MCF 10A (cell line): Measurements from ENCODE around the gene TPM1. TPM values are rescaled to one million over a fixed set of nuclear protein-coding genes. Genes with fewer than 3 reads are reported as not detected.
"Not testable (repeated sequence)": the region's sequence is repeated elsewhere in the genome, so short reads cannot be mapped to it uniquely, and the experiment has no call there.

ENCODE experiments used
- Bru-seq: library from RNA; stranded (reverse); fragments of 400-500 nt; gene quantifications from one replicate; lab custom pipeline; 2021; lab: Mats Ljungman, UMichigan
- BruChase-seq, 2 experiments: library from RNA; stranded (reverse); fragments of 400-500 nt; gene quantifications; one replicate each; lab custom pipeline; 2021; lab: Mats Ljungman, UMichigan
- BruUV-seq: library from RNA; stranded (reverse); fragments of 400-500 nt; replicated peaks from 2 replicates; lab custom pipeline; 2021; lab: Mats Ljungman, UMichigan
- CTCF ChIA-PET: fragments of 300-600 bp; sonication (Branson Sonifier 250); formaldehyde crosslinking; extraction: SDS; loops from one replicate; lab custom pipeline; 2021; ENCODE audit warnings: antibody characterized with exemption, inconsistent platforms; lab: Yijun Ruan, JAX
- POLR2A ChIA-PET: fragments of 300-600, 350-650 bp; sonication (Branson Sonifier 250); formaldehyde crosslinking; extraction: SDS; loops from one replicate; lab custom pipeline; 2020; ENCODE audit warnings: antibody characterized with exemption, inconsistent platforms; lab: Yijun Ruan, JAX
- DNase-seq: peaks from one replicate; pipeline ENCODE4 v3.0.0-alpha.2; 2018; ENCODE audit not compliant: unreplicated experiment
- H3K27ac Mint-ChIP-seq: one replicate; pipeline ENCODE4 v1.8.0; 2022; ENCODE audit warnings: mild to moderate bottlenecking, low read depth, mixed read lengths; ENCODE audit not compliant: unreplicated experiment
- H3K27me3 Mint-ChIP-seq: one replicate; pipeline ENCODE4 v1.8.0; 2022; ENCODE audit warnings: mixed read lengths; ENCODE audit not compliant: insufficient read depth, unreplicated experiment
- H3K36me3 Mint-ChIP-seq: one replicate; pipeline ENCODE4 v1.8.0; 2022; ENCODE audit warnings: mild to moderate bottlenecking, moderate library complexity, mixed read lengths; ENCODE audit not compliant: insufficient read depth, unreplicated experiment
- H3K4me1 Mint-ChIP-seq: one replicate; pipeline ENCODE4 v1.8.0; 2022; ENCODE audit warnings: mixed read lengths; ENCODE audit not compliant: insufficient read depth, unreplicated experiment
- H3K4me3 Mint-ChIP-seq: one replicate; pipeline ENCODE4 v1.8.0; 2022; ENCODE audit warnings: mild to moderate bottlenecking, moderate library complexity, mixed read lengths; ENCODE audit not compliant: unreplicated experiment
- H3K9me3 Mint-ChIP-seq: one replicate; pipeline ENCODE4 v1.8.0; 2022; ENCODE audit warnings: mixed read lengths; ENCODE audit not compliant: unreplicated experiment
- intact Hi-C: fragments of 100-400 bp; cut with micrococcal nuclease; formaldehyde crosslinking; loops from 2 replicates; pipeline ENCODE4 v1.14.1; 2022
- long read RNA-seq: library from polyadenylated mRNA; stranded (forward); transcript quantifications from one replicate; pipeline ENCODE4 v2.0.0, GENCODE V29; 2022
- total RNA-seq: library from RNA; stranded (reverse); gene quantifications from 2 replicates; pipeline ENCODE4 v1.2.3, GENCODE V29; 2022
- TF ChIP-seq, protein P1 (sequence below): fragments of 200-600 bp; IDR thresholded peaks from one replicate; pipeline ENCODE4 v1.8.0; 2022; ENCODE audit warnings: antibody characterized with exemption, mild to moderate bottlenecking; ENCODE audit not compliant: unreplicated experiment

Gene TPM1
- 67.8 and 70.4 TPM in 2 replicates for total RNA-seq
- percentile 69 among the genes with signal in this experiment for Bru-seq, nascent RNA
- BruChase-seq, experiment 1, labeled RNA remaining after a 6-hour chase, result percentile 72 among the genes with signal in this experiment
- BruChase-seq, experiment 2, labeled RNA remaining after a 2-hour chase, result percentile 78 among the genes with signal in this experiment
- long read RNA-seq, transcript TPM1-206 (9 exons, 1,717 nt), result minor isoform, 14 of 166 reads
- long read RNA-seq, transcript TPM1-208 (8 exons, 943 nt), result major isoform, 119 of 166 reads
- long read RNA-seq, partial matches to known transcripts, result 1 of 166 reads
- long read RNA-seq, other reads (novel, unspliced or antisense), result 26 of 166 reads

DNA sequence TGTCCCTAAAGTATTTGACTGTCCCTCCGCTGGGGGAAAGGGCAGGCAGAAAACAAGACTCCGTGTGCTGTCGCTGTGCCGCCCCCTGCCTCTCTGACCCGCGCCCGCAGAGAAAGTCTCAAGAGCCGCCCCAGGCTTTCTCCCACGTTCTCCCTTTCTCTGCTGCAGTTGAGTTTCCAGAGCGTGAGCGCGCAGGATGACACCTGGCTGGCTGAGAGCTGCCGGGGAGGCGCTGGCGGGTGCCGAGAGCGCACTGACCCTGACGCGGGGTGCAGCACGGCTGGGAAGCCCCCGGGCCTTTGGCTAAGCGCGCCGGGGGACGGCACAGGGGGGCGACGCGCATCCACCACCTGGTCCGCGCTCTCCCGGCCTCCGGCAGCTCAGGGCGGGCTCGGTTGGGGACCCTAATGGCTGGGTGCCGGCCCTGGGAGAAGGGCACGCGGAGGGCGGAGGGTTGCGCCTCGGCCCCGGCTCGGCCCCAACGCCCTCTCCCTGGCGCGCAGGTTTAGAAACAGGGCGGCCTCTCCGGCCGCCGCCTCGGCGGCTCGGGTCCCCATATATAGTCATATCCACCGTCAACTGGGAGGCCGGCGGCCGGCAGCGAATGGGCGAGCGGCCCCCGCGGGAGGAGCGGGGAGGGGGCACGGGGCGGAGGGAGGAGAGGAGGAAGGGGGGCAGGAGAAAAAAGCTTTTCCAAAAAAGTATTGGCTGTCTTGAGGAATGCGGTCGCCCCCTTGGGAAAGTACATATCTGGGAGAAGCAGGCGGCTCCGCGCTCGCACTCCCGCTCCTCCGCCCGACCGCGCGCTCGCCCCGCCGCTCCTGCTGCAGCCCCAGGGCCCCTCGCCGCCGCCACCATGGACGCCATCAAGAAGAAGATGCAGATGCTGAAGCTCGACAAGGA lies at the start of gene TPM1:
TSS of gene TPM1 (plus strand) at position 774 of the 903 bp plus-strand sequence. CDS start at position 857, 83 bp downstream.
- BruUV-seq, result no TSS peak
- Mint-ChIP-seq H3K36me3 (peaks cover 6% of the 10 kb centered on the region), H3K4me1 (peaks cover 30% of the 10 kb centered on the region), H3K27me3 (no peaks in the 10 kb centered on the region), H3K4me3 (peak within 1 kb of the TSS; percentile 92), H3K9me3 (no peaks in the 10 kb centered on the region), H3K27ac (peak within 1 kb of the TSS; percentile 47)
- DNase-seq, result peak; percentile 56
- ChIA-PET POLR2A (no interaction called here), CTCF (no interaction called here)
- intact Hi-C loops, result no loop called here
- TF ChIP-seq, protein P1, sequence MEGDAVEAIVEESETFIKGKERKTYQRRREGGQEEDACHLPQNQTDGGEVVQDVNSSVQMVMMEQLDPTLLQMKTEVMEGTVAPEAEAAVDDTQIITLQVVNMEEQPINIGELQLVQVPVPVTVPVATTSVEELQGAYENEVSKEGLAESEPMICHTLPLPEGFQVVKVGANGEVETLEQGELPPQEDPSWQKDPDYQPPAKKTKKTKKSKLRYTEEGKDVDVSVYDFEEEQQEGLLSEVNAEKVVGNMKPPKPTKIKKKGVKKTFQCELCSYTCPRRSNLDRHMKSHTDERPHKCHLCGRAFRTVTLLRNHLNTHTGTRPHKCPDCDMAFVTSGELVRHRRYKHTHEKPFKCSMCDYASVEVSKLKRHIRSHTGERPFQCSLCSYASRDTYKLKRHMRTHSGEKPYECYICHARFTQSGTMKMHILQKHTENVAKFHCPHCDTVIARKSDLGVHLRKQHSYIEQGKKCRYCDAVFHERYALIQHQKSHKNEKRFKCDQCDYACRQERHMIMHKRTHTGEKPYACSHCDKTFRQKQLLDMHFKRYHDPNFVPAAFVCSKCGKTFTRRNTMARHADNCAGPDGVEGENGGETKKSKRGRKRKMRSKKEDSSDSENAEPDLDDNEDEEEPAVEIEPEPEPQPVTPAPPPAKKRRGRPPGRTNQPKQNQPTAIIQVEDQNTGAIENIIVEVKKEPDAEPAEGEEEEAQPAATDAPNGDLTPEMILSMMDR, result no peak

DNA sequence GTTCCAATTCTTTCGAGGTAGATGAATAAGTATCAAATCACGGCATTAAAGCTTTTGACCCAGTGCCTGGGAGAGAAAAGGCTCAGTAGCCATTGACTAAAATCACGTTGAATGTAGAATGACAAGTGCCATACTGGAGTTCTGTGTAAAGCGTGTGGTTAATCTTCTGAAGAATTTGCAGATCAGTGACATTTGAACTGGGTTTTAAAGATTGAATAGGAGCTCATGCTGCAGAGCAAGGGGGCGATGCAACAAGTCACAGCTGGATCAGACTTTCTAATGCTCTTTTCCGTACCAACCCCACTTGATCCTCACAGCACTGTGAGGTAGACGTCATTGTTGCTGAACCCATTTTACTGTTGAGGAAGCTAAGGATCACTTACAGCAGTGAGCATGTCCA lies 49.5 kb upstream of the TPM1 start:
- peaks cover 14% of the 10 kb centered on the region for H3K4me1 Mint-ChIP-seq
- no TSS peak for BruUV-seq
- H3K9me3 Mint-ChIP-seq, result no peaks in the 10 kb centered on the region
- ChIA-PET CTCF (interaction anchor here (0.6 to 1.4 kb wide), 2 partner anchors 48 to 142 kb away, joined by 3 read pairs; no protein-coding TSS in a partner anchor), POLR2A (interaction anchor here (1.0 kb wide), 1 partner anchor 17 kb away, joined by 3 read pairs; no protein-coding TSS in a partner anchor)
- TF ChIP-seq, protein P1, result no peak
- DNase-seq, result no peak
- no peak overlapping the region for H3K4me3 Mint-ChIP-seq
- no peaks in the 10 kb centered on the region for H3K27me3 Mint-ChIP-seq
- no peak overlapping the region for H3K27ac Mint-ChIP-seq
- H3K36me3 Mint-ChIP-seq, result no peaks in the 10 kb centered on the region
- intact Hi-C loops, result no loop called here

DNA sequence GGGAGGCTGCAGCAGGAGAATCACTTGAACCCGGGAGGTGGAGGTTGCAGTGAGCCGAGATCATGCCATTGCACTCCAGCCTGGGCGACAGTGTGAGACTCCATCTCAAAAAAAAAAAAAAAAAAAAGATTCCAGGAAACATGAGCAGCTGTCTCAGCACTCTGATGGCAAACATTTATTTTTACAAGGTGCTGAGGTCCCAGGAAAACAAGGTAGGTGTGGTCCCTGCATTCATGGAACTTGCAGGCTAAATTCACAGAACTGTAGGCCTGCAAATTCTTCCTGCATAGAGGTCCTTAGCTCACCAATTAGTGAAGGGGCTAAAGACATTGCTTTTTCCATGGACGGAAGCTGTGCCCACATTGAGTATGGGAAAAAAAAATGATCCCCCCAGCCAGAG lies 48.9 kb upstream of the TPM1 start:
- BruUV-seq, H3K27me3 Mint-ChIP-seq, intact Hi-C loops, H3K36me3 Mint-ChIP-seq, H3K27ac Mint-ChIP-seq, H3K4me3 Mint-ChIP-seq, H3K9me3 Mint-ChIP-seq, DNase-seq: not testable (repeated sequence)
- CTCF ChIA-PET, result interaction anchor here (0.6 kb wide), 1 partner anchor 143 kb away, joined by 3 read pairs; no protein-coding TSS in a partner anchor
- H3K4me1 Mint-ChIP-seq, result peaks cover 14% of the 10 kb centered on the region
- POLR2A ChIA-PET, result interaction anchor here (0.7 kb wide), 1 partner anchor 459 kb away, joined by 3 read pairs; no protein-coding TSS in a partner anchor

DNA sequence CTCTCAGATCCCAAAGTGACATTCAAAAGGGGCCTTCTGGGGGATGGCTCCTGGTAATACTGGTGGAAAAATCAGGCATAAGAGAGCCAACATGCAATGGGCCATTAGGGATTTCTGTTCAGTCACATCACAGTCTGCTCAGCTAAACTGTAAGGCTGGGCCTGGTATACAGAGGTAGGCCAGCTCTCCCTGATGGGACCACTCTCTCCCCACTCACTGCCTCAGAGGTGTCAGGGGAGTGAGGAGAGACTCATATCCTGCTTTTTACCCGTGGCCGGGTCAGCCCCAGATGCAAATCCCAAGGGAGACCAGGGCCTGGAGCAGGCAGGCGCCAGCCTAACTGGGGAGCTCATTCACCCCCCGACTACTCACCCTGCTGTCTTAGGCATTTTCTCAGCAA lies 48.1 kb upstream of the TPM1 start:
- ChIA-PET CTCF (no interaction called here), POLR2A (interaction anchor here (0.7 kb wide), 1 partner anchor 460 kb away, joined by 3 read pairs; no protein-coding TSS in a partner anchor)
- peaks cover 12% of the 10 kb centered on the region for H3K4me1 Mint-ChIP-seq
- intact Hi-C loops, result no loop called here
- no peaks in the 10 kb centered on the region for H3K9me3 Mint-ChIP-seq
- H3K27ac Mint-ChIP-seq, result no peak overlapping the region
- TF ChIP-seq, protein P1, result no peak
- no TSS peak for BruUV-seq
- H3K4me3 Mint-ChIP-seq, result no peak overlapping the region
- DNase-seq, result no peak
- H3K27me3 Mint-ChIP-seq, result no peaks in the 10 kb centered on the region
- no peaks in the 10 kb centered on the region for H3K36me3 Mint-ChIP-seq
